GM12891 (cell line): ENCODE results near the gene CDH24.
"Not testable (repeated sequence)": the region's sequence is repeated elsewhere in the genome, so short reads cannot be mapped to it uniquely, and the experiment has no call there.

Experiments
- DNase-seq: peaks from one replicate; pipeline ENCODE4 v3.0.0; 2011; ENCODE audit warnings: low spot score; ENCODE audit not compliant: insufficient read length
- FAIRE-seq: peaks from 2 replicates; lab custom pipeline; 2011; peaks lifted over from hg19 to GRCh38; lab: Jason Lieb, UNC
- PAX5 ChIP-seq: IDR thresholded peaks from 2 replicates; pipeline ENCODE4 v1.6.1; 2011; ENCODE audit warnings: low read length, moderate library complexity, mild to moderate bottlenecking; ENCODE audit not compliant: insufficient read depth, severe bottlenecking
- POLR2A ChIP-seq: IDR thresholded peaks from 2 replicates; pipeline ENCODE4 v1.6.1; 2011; ENCODE audit warnings: low read depth, low read length, control low read depth
- POLR2AphosphoS5 ChIP-seq: IDR thresholded peaks from 2 replicates; pipeline ENCODE4 v1.6.1; 2011; ENCODE audit warnings: low read depth, low read length, control low read depth
- POU2F2 ChIP-seq: IDR thresholded peaks from 2 replicates; pipeline ENCODE4 v1.6.1; 2011; ENCODE audit warnings: low read depth, mild to moderate bottlenecking, control low read depth, low read length, moderate library complexity
- SPI1 ChIP-seq: IDR thresholded peaks from 2 replicates; pipeline ENCODE4 v1.6.1; 2011; ENCODE audit warnings: low read depth, low read length, control low read depth
- TAF1 ChIP-seq: IDR thresholded peaks from 2 replicates; pipeline ENCODE4 v1.6.1; 2011; ENCODE audit warnings: low read depth, low read length, control low read depth

CDH24 gene

DNA sequence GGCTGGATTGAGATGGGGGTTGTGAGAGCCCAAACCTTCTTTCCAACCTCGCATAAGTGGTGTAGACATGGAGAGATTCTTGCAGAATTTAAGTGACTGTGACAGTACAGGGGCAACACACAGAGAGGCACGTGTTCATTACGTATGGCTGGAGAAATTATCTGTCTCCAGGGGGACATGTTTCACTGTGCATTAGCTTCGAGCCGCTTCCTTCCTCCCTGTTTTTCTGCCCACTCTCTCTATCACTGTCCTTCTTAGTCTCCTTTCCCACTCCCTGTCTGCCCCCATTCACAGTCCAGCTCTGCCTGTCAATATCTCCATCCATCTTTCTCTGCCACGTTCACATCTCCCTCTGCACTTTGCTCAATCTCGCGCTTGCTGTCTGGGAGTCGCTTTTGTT lies 35.9 kb downstream of the CDH24 start:
- TF ChIP-seq TAF1 (no peak), POLR2A (no peak), POU2F2 (no peak), POLR2AphosphoS5 (no peak), PAX5 (no peak), SPI1 (no peak)
- no peak for DNase-seq
- FAIRE-seq: no peak

DNA sequence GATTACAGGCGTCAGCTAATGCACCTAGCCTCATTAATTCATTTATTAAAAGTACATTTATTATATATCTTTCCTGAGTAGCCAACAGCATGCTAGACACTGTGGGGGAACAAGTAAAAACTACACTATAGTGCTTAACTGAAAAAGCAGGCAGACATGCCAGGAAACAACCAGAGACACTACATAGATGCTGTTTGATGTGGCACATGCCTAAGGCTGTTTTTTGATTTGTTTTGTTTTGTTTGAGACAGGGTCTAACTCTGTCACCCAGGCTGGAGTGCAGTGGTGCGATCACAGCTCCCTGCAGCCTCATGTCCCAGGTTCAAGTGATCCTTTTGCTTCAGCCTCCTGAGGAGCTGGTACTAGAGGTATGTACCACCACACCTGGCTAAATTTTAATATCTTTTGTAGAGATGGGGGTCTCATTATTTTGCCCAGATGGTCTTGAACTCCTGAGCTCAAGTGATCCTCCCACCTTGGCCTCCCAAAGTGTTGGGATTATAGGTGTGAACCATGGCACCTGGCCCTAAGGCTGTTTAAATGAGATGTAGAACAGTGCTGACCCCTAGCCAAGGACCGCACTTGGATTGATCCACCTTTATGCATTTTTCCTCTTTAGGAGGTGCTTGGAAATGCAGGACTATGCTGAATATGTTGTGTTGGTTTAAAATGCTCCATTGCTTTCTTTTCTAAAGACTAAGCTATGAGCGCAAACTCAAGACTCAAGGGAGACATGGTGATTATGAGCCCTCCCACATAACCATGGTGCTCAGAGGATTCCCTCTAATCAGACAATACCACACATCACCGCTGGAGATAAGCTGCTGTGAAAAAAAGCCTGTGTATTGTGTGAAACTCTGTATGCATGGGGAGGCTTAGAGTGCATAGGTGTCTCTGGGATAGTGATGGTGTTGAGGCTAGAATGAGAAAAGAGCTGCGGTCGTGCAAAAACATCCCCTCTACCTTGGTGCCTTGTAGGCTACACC lies 36.9 kb downstream of the CDH24 start:
- DNase-seq: no peak
- FAIRE-seq: no peak
- no peak for TF ChIP-seq PAX5
- no peak for TF ChIP-seq POLR2AphosphoS5
- TF ChIP-seq SPI1: no peak
- TF ChIP-seq TAF1: no peak
- no peak for TF ChIP-seq POLR2A
- TF ChIP-seq POU2F2: no peak

DNA sequence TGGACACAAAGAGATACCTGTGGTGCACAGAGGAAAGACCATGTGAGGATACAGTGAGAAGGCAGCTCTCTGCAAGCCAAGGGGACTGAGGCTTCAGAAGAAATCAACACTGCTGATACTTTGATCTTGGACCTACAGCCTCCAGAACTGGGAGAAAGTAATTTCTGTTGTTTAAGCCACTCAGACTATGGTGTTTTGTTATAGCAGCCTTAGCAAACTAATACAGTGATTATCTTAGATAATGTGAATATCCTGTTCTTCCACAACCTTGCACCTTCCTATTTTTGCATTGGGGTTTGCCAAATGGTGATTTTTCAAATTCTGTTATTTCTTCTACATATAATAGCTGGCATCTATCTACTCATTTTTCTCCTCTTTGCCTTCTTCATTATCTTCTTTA lies 39.2 kb downstream of the CDH24 start:
- no peak for TF ChIP-seq POU2F2
- TF ChIP-seq PAX5: no peak
- no peak for TF ChIP-seq SPI1
- TF ChIP-seq POLR2A: no peak
- no peak for TF ChIP-seq TAF1
- DNase-seq: no peak
- no peak for FAIRE-seq

DNA sequence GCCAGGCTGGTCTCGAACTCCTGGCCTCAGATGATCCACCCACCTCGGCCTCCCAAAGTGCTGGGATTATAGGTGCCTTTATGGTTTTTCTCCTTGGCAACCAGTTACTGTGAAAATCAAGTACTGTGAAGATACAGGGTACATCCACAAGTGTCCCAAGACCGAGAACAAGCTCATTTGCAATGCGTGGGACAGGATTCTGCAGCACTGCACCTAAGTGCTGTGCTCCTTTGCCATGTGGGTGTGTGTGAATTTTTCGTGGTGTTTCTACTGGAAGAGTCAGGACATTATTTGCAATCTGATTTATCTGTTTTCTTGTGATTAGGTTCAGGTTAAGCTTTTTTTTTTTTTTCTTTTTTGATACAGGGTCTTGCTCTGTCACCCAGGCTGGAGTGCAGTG lies 40.2 kb downstream of the CDH24 start:
- DNase-seq (no peak), FAIRE-seq (no peak)
- TF ChIP-seq POLR2AphosphoS5 (no peak), SPI1 (no peak), PAX5 (no peak), TAF1 (no peak), POLR2A (no peak), POU2F2 (no peak)

DNA sequence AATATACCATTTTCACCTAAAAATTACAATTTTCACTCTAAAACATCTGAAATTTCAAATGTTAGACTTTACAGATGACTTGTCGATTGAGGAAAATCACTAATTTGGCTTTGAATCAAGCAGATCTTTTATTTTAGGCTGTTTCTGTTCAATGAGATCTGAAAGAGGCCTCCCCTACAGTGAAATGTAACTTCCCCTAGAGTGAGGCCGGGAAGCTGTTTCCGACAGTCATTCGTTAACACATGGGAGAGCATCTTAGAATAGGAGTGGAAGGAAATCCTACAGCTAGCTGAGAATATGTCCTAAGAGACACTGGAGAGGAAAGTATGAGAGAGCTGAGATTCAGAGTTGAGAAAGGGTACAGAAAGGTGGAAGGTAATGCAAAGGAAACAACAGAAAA lies 41.7 kb downstream of the CDH24 start:
- TF ChIP-seq TAF1 (no peak), SPI1 (no peak), POU2F2 (no peak), POLR2A (no peak), PAX5 (no peak), POLR2AphosphoS5 (no peak)
- DNase-seq (no peak), FAIRE-seq (no peak)

DNA sequence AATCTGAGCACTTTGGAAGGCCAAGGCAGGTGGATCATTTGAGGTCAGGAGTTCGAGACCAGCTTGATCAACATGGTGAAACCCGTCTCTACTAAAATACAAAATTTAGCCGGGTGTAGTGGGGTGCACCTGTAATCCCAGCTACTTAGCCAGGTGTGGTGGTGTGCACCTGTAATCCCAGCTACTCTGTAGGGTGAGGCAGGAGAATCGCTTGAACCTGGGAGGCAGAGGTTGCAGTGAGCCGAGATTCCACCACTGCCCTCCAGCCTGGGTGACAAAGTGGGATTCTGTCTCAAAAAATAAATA lies 43.6 kb downstream of the CDH24 start:
- FAIRE-seq, DNase-seq: not testable (repeated sequence)

DNA sequence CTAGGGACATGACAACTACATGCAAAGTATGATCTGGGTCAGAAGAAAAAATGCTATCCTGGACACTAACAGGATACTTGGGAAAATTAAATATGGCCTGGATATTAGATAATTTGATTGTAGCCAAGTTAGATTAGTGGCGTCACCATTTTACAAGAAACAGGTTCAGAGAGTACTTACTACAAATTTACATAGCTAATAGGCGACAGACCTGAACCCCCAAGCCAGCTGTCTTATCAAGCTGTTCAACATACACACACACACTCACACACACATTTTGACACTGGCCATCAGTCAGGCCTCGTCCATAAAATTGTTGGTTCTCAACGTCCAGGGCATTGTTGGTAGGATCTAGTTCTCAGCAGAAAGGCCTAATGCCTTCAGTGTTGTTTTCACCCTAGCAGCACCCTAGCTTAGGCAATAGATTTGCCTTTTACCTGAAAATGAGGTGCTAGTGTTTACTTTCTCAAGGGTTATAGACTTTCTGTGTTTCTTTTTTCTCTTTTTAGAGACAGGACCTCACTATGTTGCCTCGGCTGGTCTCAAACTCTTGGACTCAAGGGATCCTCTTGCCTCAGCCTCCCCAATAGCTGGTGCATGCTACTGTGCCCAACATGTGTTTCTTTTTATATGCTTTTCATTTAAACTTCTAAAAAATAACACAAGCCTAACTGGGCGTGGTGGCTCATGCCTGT lies 44.1 kb downstream of the CDH24 start:
- FAIRE-seq: no peak
- no peak for TF ChIP-seq POLR2AphosphoS5
- no peak for TF ChIP-seq TAF1
- no peak for TF ChIP-seq POU2F2
- no peak for TF ChIP-seq PAX5
- no peak for DNase-seq

DNA sequence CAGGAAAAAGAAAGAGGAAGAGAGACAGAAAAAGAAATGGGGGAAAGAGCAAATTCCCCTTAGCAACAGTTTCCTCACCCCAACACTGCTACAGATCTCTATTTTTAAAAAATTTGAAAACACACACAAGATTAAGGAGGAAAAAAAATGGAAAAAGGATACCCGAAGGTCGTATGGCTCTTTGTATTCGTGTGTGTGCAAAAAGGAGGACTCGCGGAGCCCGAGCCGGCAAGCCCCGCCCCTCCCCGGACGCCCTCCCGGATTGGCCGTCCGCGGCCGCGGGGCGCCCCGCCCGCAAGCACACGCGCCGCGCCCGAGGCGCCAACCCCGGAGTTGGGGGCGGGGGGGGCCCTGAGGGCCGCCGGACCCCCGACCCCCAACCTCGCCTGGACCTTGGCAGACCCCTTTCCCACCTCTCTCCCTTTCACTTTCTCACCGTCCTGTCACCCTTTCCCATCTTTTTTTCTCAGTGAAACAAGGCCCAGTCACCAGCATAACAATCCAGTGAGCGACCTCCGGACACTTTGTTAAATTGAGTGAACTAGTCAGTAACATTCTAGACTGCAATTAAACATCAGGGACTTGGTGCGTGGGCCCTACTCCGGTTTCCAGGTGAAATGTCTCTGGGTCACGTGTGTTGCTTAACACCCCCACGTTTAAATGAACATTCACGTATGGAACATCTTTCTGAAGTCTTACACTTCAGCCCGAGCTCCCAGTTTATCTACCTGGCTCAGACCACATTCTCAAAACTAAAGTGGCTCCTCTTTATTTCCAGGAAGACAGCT lies 47.2 kb downstream of the CDH24 start, which contains the start of gene C14orf93:
C14orf93 (minus strand) TSS at position 205 of the 788 bp plus-strand sequence. CDS start 11,120 bp downstream, outside the sequence.
- DNase-seq (peak; percentile 83), FAIRE-seq (peak; percentile 61)
- TF ChIP-seq SPI1: peak; percentile 69
- TF ChIP-seq POLR2A: no peak
- TF ChIP-seq TAF1: peak; percentile 48; the same call in 1 of the 2 replicates

DNA sequence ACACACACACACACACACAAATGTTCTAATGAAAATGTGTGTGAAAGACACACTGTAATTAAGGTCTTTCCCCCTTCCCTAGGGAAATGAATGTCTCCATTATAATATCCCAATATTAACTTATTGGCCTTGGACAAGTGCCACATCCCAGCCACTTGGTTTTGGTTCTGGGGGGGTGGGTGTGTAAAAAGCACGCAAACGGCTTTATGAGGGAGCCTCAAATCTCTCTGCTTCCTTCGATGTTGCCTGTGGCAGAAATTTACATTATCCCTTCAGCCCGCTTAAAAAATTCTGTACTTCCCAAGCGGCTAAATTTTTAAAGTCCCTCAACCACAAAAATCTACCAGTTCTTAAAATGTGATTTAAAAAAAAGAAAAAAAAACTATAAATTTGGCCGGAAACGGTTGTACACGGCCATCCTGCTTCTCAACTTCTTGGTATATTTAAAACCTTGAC lies 47.8 kb downstream of the CDH24 start:
- DNase-seq (no peak), FAIRE-seq (no peak)
- TF ChIP-seq POU2F2: no peak
- TF ChIP-seq SPI1: no peak
- no peak for TF ChIP-seq POLR2A
- no peak for TF ChIP-seq TAF1
- TF ChIP-seq PAX5: no peak
- no peak for TF ChIP-seq POLR2AphosphoS5

DNA sequence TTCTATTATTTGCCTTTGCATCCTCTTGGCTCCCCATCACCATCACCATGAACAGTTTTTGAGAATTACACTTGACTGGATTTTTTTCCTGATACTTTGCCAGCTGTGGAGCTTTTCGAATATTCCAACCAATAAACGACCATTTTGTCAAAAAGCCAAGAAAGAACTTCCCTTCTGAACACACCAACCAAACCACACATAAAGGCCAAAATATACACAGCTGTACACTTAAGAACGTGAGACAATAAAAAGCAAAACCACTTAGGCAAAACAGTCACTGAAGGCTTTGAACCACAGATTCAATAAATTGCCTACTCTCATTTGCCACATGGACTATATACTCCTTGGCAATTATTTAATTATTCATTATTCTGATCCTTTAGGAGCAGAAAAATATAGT lies 48.5 kb downstream of the CDH24 start:
- DNase-seq: no peak
- FAIRE-seq: no peak
- no peak for TF ChIP-seq POU2F2
- no peak for TF ChIP-seq TAF1
- no peak for TF ChIP-seq SPI1
- TF ChIP-seq PAX5: no peak
- no peak for TF ChIP-seq POLR2A
- TF ChIP-seq POLR2AphosphoS5: no peak
